HG03521 (cell line): ENCODE measurements around the gene TSPAN18.

Source experiments
- ATAC-seq: cut with Tn5 transposase; IDR thresholded peaks from one replicate; pipeline ENCODE4 v1.9.1; 2021; ENCODE audit warnings: mild to moderate bottlenecking, moderate library complexity; ENCODE audit not compliant: unreplicated experiment

The TSPAN18 gene

GRCh38 chr11:44736791-44737190 is 10.0 kb downstream of the TSPAN18 start:
- ATAC-seq = no peak

DNA sequence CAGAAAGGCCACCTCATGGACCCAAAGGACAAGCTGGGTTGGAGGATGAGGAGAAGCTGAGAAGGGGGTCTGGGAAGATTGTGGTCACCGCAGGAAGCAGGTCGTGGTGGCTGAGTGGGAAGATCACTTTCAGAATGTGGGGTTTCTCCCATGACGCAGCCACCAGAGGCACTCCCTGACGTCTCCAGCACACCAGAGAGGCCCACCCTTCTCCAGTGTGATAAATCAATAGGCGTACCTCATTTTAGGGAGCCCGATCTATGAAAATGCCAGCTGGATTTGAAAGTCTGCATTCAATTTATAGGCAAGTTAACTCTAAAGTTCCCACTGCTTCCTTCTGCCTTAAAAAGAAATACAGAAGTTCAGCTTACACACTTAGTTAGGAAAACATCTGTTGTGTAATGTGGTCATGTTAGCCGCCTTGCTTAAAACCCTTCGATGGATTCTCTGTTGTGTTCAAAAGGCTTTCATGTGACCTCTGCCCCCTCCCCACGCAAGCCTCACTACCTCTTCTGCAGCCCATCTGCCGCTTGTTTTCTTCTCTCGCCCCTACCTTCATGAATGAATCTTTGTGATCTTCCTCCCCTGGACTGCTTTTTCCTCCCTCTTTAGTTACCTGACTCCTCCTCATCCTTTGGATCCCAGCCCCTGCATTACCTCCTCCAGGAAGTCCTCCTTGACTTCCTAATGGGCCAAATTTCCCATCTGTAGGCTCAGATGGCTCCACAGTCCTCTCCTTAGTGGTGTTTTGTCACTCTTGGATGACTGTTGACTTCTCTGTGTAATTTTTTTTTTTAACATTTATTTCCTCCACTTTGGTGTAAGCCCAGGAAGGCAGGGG is 10.7 kb downstream of the TSPAN18 start:
- no peak for ATAC-seq

DNA sequence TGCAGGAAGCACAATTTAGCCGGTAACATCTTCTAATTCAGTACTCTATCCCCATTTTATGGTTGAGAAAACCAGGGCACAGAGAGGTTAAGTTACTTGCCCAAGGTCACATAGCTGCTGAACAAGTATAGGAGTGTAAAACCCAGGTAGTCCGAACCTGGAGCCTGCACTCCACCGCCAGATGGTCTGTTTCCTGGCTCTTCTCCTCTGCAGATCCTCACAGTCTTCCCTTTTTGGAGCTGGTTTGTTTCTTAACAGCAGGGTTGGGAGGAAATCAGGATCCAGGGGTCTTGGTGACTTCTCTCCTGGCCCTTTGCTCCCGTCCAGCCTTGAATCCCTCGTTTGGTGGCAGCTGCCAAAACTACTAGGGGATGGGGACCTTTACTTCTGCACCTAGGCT is 12.0 kb downstream of the TSPAN18 start:
- ATAC-seq = no peak

GRCh38 chr11:44740967-44741366 is 14.2 kb downstream of the TSPAN18 start:
- ATAC-seq = no peak

GRCh38 chr11:44741976-44742375 is 15.2 kb downstream of the TSPAN18 start:
- no peak for ATAC-seq

DNA sequence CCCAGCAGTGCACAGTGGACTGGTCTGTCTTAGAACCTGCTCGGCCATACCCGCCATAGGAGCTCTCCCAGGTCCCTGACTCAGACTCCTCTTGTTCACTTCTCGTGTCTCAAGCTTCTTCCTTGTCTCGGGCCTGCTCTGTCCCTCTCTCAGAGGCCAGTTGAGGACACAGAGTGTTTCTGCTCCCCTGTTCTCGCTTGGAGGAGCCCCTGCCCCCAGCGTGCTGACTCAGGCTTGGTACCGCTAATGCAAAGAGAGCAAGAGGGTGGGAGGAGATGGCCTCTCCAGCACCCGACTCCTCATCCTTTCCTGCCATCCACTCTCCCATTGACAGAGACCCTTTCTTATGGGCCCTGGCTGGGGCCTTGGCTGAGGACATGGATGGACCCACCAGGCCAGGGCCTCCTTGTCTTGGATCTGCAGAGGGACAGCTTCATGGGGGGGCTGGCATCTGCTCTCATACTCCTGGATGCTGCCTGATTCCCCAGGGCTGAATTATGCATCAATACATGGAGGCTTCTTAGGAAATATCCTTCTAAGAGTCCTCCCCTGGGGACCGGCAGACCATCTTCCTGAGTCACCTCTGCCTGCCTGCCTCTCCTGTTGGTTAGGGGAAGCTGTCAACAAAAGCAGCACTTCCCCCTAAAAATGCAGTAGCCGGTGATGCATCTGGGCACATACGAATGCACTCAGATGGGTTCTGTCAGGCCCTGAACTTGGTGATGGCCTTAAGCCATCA is 15.9 kb downstream of the TSPAN18 start:
- ATAC-seq = no peak

DNA sequence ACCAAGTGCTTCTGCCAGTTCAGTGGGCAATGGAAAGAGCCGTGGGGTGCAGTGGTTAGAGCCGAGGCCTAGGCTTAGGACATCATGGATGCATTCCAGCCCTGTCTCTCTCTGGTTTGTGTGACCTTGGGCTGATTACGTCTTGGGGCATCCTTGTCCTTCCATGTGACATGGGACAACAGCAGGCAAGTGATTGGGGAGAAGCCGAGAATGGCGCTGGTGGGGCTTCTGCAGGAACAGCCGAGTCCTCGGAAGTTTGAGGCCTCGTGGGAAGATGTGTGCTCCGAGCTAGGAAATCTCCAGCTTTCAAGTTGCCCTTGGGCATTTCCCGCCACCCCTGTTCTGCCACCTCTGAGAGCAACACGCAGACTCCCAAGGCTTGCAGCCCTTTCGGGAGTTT is 16.6 kb downstream of the TSPAN18 start:
- ATAC-seq = no peak

GRCh38 chr11:44743959-44744557 is 17.3 kb downstream of the TSPAN18 start:
- ATAC-seq = no peak

DNA sequence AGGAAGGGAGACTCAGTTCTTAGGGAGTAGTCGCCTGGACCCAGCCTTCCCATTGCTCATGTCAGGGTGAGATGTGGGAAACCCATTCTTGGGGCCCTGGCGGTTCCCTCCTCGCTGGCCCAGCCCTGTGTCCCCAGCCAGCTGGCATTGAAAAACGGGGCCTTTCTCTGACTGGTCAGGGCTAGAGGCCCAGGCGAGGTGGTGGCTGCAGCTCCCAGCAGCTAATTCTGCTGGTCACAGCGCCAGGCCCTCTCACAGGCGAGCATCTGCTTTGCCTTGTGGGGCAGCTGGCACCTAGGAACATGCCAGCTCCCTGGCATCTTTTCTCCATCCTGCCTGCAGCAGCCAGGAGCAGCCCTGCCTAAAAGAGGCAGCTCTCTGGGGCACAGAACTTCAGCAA is 20.1 kb downstream of the TSPAN18 start:
- ATAC-seq = no peak

GRCh38 chr11:44747316-44747715 is 20.6 kb downstream of the TSPAN18 start:
- no peak for ATAC-seq

DNA sequence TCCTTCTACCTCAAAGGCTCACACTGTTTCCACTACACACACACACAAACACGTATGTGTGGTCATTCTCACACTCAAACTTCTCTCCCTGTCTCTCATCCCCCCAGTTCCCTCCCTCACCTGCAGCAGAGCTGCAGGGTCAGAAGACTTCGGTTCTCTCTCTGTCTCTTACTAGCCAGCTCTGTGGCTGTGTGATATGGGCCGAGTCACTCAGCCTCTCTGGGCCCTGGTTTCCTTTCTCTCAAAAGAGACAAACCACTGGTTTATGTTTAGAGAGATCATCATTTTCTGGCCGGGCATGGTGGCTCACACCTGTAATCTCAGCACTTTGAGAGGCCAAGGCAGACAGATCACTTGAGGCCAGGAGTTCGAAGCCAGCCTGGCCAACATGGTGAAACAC is 21.1 kb downstream of the TSPAN18 start:
- no peak for ATAC-seq

DNA sequence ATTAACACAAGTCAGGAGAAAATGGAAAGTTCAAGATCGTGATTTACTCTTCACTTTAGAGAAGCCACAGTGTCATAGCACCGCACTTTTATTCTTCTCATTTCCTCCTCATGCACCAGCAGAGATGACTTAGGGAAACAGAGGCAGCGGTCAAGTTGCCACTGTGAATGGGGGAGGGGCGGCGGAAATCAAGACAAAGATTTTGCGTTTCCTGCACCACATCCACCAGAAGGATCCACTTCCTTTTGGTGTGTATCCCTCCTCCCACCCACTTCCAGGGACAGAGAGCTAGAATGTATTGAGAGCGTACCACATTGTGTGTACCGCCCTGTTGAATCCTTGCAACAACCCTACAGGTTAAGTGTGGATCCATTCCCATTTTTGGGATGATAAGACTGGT is 21.8 kb downstream of the TSPAN18 start:
- ATAC-seq = no peak

DNA sequence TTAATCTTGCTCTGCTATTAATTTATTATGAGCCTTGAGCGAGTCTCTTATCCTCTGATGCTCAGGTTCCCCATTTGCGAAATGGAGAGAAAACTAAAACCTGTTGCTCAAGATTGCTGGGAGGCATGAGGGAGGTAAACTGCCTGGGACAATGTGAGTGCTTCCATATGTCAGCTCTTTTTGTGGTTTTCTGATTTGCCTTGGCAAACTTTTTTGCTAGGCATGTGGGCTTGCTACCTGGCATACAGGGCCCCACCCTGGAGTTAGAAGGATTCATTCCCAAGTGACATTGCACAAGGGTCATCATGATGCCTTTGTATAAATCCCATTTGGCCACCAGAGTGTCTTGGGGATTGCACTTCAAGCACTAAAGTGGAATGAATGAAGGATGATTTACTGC is 22.4 kb downstream of the TSPAN18 start:
- no peak for ATAC-seq

GRCh38 chr11:44750551-44751465 is 24.0 kb downstream of the TSPAN18 start:
- ATAC-seq = no peak

GRCh38 chr11:44752300-44752699 is 25.5 kb downstream of the TSPAN18 start:
- no peak for ATAC-seq

GRCh38 chr11:44752713-44753112 is 26.0 kb downstream of the TSPAN18 start:
- no peak for ATAC-seq

DNA sequence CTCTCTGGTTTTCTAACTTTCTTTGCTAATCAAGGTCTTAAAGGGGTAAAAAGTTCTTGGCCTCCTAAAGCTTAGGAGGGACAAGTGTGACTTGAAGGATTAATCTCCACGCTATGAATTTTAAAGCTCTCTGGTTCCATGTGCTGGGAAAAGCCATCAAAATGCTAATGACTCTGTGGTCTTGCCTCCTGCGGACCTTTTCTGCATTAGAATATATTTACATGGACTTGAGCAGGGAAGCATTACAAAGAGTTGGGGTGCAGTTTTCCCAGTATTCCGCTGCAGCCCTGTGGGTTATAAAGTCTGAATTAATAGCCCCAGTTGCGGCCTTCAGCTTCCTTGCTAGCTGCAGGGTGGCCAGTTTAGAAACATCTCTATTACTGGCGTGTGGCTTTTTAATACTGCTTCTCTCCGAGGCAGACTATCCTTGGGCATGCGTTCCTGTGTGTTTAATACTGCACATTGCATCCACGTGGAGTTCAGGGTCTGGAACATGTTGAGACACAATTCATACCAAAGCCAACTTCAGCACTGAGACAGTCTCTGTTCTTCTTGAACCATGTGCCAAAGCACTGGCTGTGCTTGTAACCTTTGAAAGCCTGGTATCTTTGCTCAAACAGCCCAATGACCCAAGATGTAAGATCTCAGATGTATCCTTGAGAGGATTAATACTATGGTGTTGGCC is 27.3 kb downstream of the TSPAN18 start:
- no peak for ATAC-seq

DNA sequence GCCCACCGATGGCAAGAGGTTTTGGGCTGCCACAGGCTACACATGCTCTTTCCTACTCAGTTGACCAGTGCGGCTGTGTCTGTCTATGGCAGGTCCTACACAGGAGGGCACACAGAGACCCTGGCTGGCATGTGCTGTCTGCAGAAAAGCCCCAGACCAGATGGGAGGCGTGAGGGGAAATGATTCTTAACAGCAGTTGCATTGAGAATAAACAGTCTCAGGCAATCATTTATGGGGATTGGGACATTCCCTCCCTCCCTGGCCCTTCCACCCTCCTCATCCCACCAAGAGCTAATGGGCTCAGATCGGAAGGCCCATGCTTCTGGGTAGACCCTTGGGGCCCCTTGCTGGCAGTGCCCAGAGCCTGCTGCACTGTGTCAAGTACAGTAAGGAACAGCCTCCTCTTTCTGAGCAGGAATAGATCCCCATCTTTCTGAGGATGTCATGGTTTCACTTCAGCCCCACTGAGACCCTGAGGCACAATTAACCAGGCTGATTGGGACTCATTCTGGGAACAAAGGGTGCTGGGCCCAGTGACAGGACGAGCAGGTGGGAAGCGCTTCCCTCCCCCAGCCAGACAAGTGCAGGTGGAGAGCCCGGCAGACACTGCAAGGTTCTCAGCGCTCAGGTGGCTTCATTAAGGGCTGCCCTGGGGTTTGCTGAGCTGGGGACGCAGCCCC is 28.3 kb downstream of the TSPAN18 start:
- no peak for ATAC-seq
